PC-9 (cell line): ENCODE data around the gene RALB.

Experiments used
- CTCF ChIP-seq: fragments of 200-600 bp; sonication (generic); conservative IDR thresholded peaks from 2 replicates; pipeline ENCODE4 v1.6.1; 2017; ENCODE audit warnings: mixed run types, antibody characterized with exemption, mild to moderate bottlenecking, moderate library complexity
- EZH2 ChIP-seq: fragments of 200-600 bp; sonication (generic); IDR thresholded peaks from 2 replicates; pipeline ENCODE4 v1.8.0; 2017; ENCODE audit warnings: antibody characterized with exemption, low read depth

GRCh38 chr2:120255986-120256650, 3.5 kb downstream of the RALB start:
- TF ChIP-seq EZH2 (no peak), CTCF (no peak)
